ENCODE data around the gene LSM7. TPM values are rescaled to one million over a fixed set of nuclear protein-coding genes. Genes with fewer than 3 reads are reported as not detected.
A peak's percentile ranks its signal among the peaks of the same experiment; 100 is the strongest.
"Not testable (repeated sequence)": the region's sequence is repeated elsewhere in the genome, so short reads cannot be mapped to it uniquely, and the experiment has no call there.

LSM7 gene
- total RNA-seq, 2 donors from 2014 or later: 71.5 to 72.2 TPM

GRCh38 chr19:2350656-2351055, 22.3 kb upstream of the LSM7 start:
- H3K36me3 Mint-ChIP-seq (ENCODE audit: low read depth): peaks cover 3% of the 10 kb centered on the region
- no peak for ATAC-seq
- no peak overlapping the region for H3K27ac Mint-ChIP-seq
- DNase-seq: no peak
- no peaks in the 10 kb centered on the region for H3K9me3 ChIP-seq (ENCODE audit: control insufficient read depth, low read length, poor library complexity, severe bottlenecking)
- no peaks in the 10 kb centered on the region for H3K4me1 Mint-ChIP-seq
- no peak overlapping the region for H3K4me3 Mint-ChIP-seq
- no peaks in the 10 kb centered on the region for H3K27me3 Mint-ChIP-seq

- H3K4me3 Mint-ChIP-seq; H3K9me3 ChIP-seq (ENCODE audit: control insufficient read depth, low read length, poor library complexity, severe bottlenecking); ATAC-seq; DNase-seq; H3K4me1 Mint-ChIP-seq; H3K27me3 Mint-ChIP-seq; H3K27ac Mint-ChIP-seq; H3K36me3 Mint-ChIP-seq (ENCODE audit: low read depth): not testable (repeated sequence)
Measured at GRCh38 chr19:2349818-2350217, 21.4 kb upstream of the LSM7 start.

GRCh38 chr19:2345794-2346663, 17.6 kb upstream of the LSM7 start:
- ATAC-seq: no peak
- Mint-ChIP-seq H3K36me3 (ENCODE audit: low read depth) (peaks cover 4% of the 10 kb centered on the region), H3K4me1 (no peaks in the 10 kb centered on the region), H3K27ac (peak overlapping the region; percentile 32), H3K27me3 (no peaks in the 10 kb centered on the region), H3K4me3 (no peak overlapping the region)
- H3K9me3 ChIP-seq (ENCODE audit: control insufficient read depth, low read length, poor library complexity, severe bottlenecking): no peaks in the 10 kb centered on the region
- no peak for DNase-seq

- Mint-ChIP-seq H3K27me3 (no peaks in the 10 kb centered on the region), H3K4me1 (no peaks in the 10 kb centered on the region), H3K27ac (peak overlapping the region; percentile 32), H3K4me3 (no peak overlapping the region), H3K36me3 (ENCODE audit: low read depth) (peaks cover 4% of the 10 kb centered on the region)
- DNase-seq (no peak), ATAC-seq (no peak)
- no peaks in the 10 kb centered on the region for H3K9me3 ChIP-seq (ENCODE audit: control insufficient read depth, low read length, poor library complexity, severe bottlenecking)
Measured at GRCh38 chr19:2345076-2345475, 16.7 kb upstream of the LSM7 start.

- H3K4me1 Mint-ChIP-seq: no peaks in the 10 kb centered on the region
- ATAC-seq: no peak
- no peak overlapping the region for H3K27ac Mint-ChIP-seq
- no peak for DNase-seq
- H3K36me3 Mint-ChIP-seq (ENCODE audit: low read depth): peaks cover 4% of the 10 kb centered on the region
- H3K9me3 ChIP-seq (ENCODE audit: control insufficient read depth, low read length, poor library complexity, severe bottlenecking): no peaks in the 10 kb centered on the region
- no peaks in the 10 kb centered on the region for H3K27me3 Mint-ChIP-seq
- no peak overlapping the region for H3K4me3 Mint-ChIP-seq
Measured at GRCh38 chr19:2344381-2344870, 16.0 kb upstream of the LSM7 start.

- Mint-ChIP-seq H3K4me1 (no peaks in the 10 kb centered on the region), H3K27me3 (no peaks in the 10 kb centered on the region), H3K4me3 (no peak overlapping the region), H3K36me3 (ENCODE audit: low read depth) (peaks cover 4% of the 10 kb centered on the region), H3K27ac (no peak overlapping the region)
- no peaks in the 10 kb centered on the region for H3K9me3 ChIP-seq (ENCODE audit: control insufficient read depth, low read length, poor library complexity, severe bottlenecking)
- ATAC-seq (no peak), DNase-seq (no peak)
Measured at GRCh38 chr19:2343289-2343982, 15.1 kb upstream of the LSM7 start.

- H3K4me1 Mint-ChIP-seq: no peaks in the 10 kb centered on the region
- DNase-seq (no peak), ATAC-seq (no peak)
- H3K27ac Mint-ChIP-seq: no peak overlapping the region
- peaks cover 4% of the 10 kb centered on the region for H3K36me3 Mint-ChIP-seq (ENCODE audit: low read depth)
- H3K27me3 Mint-ChIP-seq: no peaks in the 10 kb centered on the region
- H3K9me3 ChIP-seq (ENCODE audit: control insufficient read depth, low read length, poor library complexity, severe bottlenecking): no peaks in the 10 kb centered on the region
- no peak overlapping the region for H3K4me3 Mint-ChIP-seq
Measured at GRCh38 chr19:2342656-2343288, 14.4 kb upstream of the LSM7 start.

- Mint-ChIP-seq H3K27me3 (no peaks in the 10 kb centered on the region), H3K4me1 (no peaks in the 10 kb centered on the region), H3K27ac (no peak overlapping the region), H3K36me3 (ENCODE audit: low read depth) (peaks cover 4% of the 10 kb centered on the region), H3K4me3 (no peak overlapping the region)
- DNase-seq: no peak
- no peak for ATAC-seq
- no peaks in the 10 kb centered on the region for H3K9me3 ChIP-seq (ENCODE audit: control insufficient read depth, low read length, poor library complexity, severe bottlenecking)
Measured at GRCh38 chr19:2341982-2342381, 13.6 kb upstream of the LSM7 start.

GRCh38 chr19:2341244-2341751, 12.9 kb upstream of the LSM7 start:
- Mint-ChIP-seq H3K27me3 (no peaks in the 10 kb centered on the region), H3K4me1 (peaks cover 4% of the 10 kb centered on the region), H3K4me3 (no peak overlapping the region), H3K27ac (no peak overlapping the region), H3K36me3 (ENCODE audit: low read depth) (peaks cover 4% of the 10 kb centered on the region)
- H3K9me3 ChIP-seq (ENCODE audit: control insufficient read depth, low read length, poor library complexity, severe bottlenecking): no peaks in the 10 kb centered on the region
- DNase-seq: no peak
- no peak for ATAC-seq

- H3K4me3 Mint-ChIP-seq: no peak overlapping the region
- H3K9me3 ChIP-seq (ENCODE audit: control insufficient read depth, low read length, poor library complexity, severe bottlenecking): no peaks in the 10 kb centered on the region
- H3K36me3 Mint-ChIP-seq (ENCODE audit: low read depth): peaks cover 2% of the 10 kb centered on the region
- peaks cover 10% of the 10 kb centered on the region for H3K4me1 Mint-ChIP-seq
- no peaks in the 10 kb centered on the region for H3K27me3 Mint-ChIP-seq
- ATAC-seq: no peak
- H3K27ac Mint-ChIP-seq: no peak overlapping the region
- no peak for DNase-seq
Measured at GRCh38 chr19:2340496-2341243, 12.3 kb upstream of the LSM7 start.

- H3K4me1 Mint-ChIP-seq: peaks cover 10% of the 10 kb centered on the region
Measured at GRCh38 chr19:2339644-2340310, 11.4 kb upstream of the LSM7 start.

More at GRCh38 chr19:2339644-2340310, 11.4 kb upstream of the LSM7 start:
- H3K9me3 ChIP-seq (ENCODE audit: control insufficient read depth, low read length, poor library complexity, severe bottlenecking): no peaks in the 10 kb centered on the region
- Mint-ChIP-seq H3K4me3 (no peak overlapping the region), H3K36me3 (ENCODE audit: low read depth) (no peaks in the 10 kb centered on the region), H3K27me3 (no peaks in the 10 kb centered on the region), H3K27ac (no peak overlapping the region)
- DNase-seq: no peak
- no peak for ATAC-seq

Data from T-helper 17 cell (primary cell).